Stimulated activated CD4-positive, alpha-beta T cell treated with anti-CD3 and anti-CD28 coated beads, Interleukin-2, amount 100 ng/mL, for 4 hours (primary cell): ENCODE data around the gene RBM17.
"Not testable (repeated sequence)": the region's sequence is repeated elsewhere in the genome, so short reads cannot be mapped to it uniquely, and the experiment has no call there.

Source experiments
- DNase-seq: peaks from one replicate; pipeline ENCODE4 v3.0.0-alpha.2; 2020; ENCODE audit warnings: low read depth

RBM17 gene

DNA sequence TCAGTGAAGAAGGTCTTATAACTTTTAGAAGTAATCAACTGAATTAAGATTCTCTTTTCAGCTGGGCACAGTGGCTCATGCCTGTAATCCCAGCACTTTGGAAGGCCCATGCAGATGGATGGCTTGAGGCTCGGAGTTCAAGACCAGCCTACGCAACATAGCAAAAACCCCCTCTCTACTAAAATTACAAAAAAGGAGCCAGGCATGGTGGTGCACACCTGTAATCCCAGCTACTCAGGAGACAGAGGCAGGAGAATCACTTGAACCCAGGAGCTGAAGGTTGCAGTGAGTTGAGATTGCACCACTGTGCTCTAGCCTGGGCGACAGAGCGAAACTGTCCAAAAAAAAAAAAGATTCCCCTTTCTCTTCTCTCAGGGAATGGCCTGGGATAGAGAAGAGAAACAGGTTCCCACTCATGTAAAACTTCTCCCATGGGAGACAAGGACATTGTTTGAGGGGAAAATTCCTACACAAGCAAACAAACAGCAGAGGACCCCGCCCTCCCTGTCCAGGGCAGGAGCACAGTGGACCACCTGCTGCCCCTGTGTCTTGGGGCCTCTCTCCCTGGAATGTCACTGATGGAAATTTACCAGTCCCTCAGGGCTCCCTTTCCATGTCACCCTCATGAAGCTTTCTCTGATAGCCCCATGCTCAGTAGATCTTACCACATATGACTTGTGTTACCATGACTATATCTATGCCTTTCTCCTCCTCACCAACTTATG lies 32.3 kb upstream of the RBM17 start:
- DNase-seq = no peak

DNA sequence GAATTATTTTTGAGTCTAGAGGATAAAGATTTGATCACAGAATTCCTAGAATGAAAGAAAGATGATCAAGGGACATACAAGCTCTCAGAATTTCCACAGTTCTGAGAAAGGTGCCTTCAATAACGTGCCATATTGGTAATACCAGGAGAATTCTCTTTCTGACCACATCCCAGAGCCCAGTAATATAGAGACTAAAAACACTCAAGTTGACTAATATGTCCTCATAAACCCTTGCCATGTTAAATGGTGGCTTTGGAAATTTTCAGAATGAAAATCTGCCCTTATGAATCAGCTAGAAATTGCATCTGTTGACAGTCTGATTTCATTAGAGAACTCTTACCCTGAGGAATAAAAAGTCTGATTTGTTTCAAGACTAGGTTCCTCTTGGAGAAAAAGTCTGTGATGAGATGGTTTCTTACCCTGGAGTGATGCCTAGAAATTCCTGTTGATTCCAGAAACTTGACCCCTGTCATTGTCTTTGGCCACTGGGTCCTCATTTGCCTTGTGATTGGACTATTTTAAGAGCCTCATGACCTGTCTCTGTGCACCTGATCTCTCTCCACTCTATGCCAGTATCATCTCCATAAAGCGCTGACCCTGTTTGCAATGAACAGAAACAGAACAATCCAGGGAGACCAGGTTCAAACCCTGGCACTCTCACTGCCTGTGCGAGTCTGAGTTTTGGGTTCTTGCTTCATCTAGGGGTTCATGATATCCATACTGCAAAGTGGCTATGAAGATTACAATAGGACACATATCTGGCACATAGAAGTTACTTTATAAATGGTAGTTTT lies 30.0 kb upstream of the RBM17 start:
- no peak for DNase-seq

DNA sequence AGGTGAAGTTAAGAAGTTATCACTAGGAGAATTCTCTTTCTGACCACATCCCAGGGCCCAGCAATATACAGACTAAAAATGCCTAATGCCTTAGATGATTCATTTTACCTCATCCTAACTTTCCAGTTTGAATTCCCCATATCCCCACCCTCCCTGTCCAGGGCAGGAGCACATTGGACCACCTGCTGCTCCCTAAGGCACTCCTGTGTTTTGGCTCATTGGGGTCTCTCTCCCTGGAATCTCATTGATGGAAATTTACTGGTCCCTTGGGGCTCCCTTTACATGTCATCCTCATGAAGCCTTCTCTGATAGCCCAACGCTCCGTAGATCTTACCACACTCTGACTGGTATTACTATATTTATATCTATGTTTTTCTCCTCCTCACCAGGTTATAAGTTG lies 29.3 kb upstream of the RBM17 start:
- DNase-seq = no peak

DNA sequence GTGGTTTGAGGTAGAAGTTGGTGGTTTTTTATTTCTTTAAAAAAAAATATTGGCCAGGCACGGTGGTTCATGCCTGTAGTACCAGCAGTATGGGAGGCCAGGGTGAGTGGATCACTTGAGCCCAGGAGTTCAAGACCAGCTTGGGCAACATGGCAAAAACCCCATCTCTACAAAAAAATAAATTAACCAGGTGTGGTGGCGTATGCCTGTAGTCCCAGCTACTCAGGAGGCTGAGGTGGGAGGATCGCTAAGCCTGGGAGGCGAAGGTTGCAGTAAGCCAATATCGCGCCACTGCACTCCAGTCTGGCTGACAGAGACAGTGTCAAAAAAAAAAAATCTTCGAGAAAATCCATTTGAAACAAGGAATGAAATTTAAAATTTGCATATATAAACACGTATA lies 27.8 kb upstream of the RBM17 start:
- no peak for DNase-seq

DNA sequence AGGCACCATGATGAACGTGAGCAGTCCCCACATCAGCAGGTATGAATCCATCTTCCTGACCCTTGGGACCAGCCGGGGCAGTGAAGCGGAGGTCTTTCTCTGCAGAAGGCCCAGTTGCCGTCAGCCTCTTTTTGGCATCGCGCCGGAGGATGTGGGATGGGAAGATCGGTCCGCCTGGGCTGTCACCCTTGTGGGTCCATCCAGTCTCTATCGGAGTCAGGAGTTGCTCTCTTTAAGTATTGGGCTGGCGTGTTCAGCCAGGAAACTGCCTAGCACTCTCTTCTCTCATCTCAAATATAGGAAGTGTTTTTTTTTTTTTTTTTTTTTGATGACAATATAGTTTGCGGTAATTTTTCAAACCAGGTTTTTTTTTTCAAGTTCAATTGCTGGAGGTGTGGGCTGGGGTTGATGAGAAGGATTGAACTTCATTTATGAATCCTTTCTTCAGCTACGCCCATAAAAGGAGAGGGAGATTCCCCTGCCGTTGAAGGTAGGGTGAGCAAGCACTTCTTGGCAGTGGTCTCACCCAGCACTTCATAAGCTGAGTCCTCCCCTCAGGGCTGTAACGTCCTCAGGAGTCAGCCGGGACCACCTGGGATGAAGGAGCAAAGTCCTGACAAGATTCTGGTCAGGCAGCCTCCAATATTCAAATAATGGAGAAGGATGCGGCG lies 26.6 kb upstream of the RBM17 start, which contains the start of gene IL2RA:
IL2RA (minus strand) TSS at position 267 of the 671 bp plus-strand sequence; CDS start at position 51, 216 bp downstream.
- peak; percentile 63 for DNase-seq

DNA sequence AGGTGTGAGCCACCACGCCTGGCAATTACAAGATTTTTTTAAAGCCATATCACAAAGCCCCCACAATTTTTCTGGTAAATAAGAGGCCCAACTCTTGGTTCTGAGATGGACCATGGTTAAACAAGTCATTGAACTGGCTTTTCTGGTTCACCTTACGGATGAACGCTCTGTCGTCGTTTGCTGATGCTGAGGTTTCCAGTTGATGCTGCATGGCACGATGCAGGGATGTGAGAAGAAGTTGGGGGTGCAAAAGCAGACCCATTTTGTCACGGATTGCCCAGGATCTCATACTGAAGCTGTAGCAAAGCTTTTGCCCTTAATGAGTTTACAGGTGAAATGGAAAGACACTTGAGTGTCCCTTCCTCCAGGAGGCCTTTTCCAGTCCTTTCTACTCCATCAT lies 24.7 kb upstream of the RBM17 start:
- DNase-seq = no peak

DNA sequence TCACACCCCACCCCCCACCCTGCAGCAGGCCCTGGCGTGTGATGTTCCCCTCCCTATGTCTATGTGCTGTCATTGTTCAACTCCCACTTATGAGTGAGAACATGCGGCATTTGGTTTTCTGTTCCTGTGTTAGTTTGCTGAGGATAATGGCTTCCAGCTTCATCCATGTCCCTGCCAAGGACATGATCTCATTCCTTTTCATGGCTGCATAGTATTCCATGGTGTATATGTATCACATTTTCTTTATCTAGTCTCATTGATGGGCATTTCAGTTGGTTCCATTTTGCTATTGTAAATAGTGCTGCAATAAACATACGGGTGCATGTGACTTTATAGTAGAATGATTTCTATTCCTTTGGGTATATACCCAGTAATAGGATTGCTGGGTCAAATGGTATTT lies 24.1 kb upstream of the RBM17 start:
- DNase-seq = not testable (repeated sequence)

DNA sequence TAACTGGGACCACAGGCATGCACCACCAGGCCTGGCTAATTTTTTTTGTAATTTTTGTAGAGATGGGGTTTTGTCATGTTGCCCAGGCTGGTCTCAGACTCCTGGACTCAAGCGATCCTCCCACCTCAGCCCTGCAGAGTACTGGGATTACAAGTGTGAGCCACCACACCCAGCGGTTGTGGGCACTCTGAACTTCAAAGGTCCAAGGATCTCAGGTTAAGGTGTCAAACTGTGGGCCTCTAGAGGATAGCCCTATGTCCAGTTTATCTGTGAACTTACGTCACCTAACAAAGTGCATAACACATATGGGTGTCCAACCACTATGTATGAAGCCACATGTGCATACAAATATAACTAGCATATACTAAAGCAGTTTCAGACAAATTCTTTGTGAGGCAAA lies 23.4 kb upstream of the RBM17 start:
- no peak for DNase-seq

DNA sequence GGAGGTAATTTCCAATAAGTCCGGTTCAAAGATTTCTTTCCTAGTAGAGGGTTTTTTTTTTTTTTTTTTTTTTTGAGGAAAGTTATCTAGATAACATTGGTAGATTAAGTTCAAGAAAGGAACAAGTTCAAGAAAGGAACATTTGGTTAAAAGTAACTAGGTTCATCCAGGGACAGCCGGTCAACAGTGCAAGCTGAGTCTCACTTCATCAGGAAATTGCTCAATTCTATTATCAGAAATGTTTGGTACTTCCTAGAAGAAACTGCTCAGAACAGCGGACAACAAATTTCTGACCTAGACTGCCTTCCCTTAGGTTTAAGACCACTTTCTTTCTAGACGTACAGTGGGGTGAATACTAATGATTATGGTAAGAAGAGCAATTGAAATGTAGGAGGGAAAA lies 23.0 kb upstream of the RBM17 start:
- no peak for DNase-seq

DNA sequence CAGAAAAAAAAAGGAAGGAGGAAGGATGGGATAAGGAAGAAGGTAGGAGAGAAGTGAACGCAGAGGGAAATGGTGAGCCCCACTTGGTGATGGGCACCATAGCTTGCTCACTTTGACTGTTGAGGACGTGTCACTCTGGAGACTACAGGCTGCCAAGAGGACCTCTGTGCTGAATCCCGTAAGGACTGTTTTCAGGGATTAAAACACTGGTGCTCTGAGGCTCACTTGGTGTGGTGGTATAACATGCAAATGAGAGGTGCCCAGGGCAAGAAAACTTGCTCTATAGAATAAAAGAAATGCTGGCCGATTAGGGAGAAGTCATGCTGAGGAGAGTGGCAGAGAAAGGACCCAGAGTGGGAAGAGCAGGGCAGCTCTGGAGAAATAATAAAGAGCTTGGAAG lies 21.4 kb upstream of the RBM17 start:
- DNase-seq = no peak

DNA sequence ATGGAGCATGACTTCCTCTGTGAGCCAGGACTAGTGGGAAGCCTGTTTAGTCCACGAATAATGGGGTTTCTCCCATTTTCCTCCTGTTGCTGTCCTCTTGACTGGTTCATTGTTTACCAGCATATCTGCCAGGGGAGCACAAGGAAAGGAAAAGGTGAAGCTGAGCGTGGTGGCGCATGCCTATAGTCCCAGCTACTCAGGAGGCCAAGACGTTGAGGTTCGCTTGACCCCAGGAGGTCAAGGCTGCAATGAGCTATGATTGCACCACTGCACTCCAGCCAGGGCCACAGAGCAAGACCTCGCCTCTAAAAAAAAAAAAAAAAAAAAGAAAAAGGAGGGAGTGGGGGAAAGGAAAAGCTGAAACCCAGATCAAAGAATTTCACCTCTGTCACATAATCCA lies 20.8 kb upstream of the RBM17 start:
- DNase-seq = no peak

DNA sequence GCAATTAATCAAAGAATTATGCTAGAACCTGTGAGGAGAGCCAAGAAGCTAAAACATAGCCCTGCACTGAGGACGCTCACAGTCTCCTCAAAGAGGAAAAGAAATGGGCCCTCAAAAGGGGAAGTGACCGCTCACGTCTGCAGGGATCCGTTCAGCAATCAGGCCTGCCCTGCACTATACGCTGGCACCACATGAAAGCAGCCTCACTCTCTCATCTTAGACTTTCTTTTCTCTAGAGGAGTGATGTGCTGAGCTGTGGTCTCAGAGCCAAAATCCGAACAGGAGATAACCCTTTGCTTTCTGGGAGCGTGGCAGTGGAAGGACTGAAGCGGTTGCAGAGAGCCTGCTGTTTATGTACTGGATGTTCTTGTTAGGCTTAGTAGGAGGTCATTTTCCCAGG lies 20.4 kb upstream of the RBM17 start:
- DNase-seq = no peak

DNA sequence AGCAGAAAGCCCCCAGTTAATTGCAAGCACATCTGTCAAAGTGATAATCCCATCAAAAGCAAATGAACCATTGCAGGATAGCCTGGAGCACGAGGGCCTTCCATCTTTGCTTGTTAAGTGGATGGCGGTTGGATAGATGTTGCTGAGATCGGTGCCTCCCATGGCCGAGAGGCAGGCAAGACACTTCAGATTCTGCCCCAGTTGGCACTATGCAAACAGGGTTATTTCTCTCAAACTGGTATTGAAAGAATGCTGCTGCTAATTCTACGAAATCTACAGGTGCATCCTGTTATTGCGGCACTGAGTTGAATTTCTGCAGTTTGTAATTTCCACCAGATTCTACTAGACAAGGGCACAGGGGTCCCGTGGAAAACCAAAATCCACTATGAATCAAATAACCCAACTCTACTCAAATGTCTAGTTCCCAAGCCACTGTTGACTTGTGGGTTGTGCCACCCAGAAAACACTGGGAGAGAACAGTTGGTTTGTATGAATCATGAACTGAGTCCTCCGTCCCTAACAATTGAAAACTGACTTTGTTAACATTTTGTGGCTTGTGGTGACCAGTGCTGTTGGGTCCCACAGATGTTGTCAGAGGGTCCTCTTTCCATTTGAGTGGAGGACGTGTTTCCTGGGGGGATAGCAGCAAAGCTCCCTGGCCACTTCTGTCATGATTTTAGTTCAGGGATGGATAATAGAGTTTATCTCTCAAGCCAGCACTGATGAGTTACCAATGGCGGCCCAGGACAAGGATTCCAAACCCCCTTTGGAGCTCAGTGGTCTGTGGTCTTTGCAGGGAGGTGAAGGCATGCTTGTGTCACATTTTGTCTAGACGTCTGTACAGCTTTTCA lies 19.5 kb upstream of the RBM17 start:
- DNase-seq = no peak

DNA sequence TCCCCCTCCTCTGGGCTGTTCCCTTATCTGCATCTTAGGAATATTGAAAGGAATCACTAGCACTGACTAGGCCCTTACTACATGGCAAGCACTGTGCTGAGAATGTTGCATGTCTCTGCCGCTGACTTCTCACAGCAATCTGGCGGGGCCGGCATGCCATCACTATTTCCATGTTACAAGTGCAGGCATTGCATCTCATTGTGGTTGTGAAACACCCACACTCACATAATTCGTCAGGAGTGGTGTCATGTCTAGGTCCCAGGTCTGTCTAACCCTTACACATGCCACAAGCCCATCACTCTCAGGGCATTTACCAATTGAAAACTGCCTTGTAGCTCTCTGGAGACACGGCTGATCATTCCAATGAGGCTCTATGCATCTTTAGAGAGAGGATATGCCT lies 18.2 kb upstream of the RBM17 start:
- DNase-seq = peak; percentile 72

DNA sequence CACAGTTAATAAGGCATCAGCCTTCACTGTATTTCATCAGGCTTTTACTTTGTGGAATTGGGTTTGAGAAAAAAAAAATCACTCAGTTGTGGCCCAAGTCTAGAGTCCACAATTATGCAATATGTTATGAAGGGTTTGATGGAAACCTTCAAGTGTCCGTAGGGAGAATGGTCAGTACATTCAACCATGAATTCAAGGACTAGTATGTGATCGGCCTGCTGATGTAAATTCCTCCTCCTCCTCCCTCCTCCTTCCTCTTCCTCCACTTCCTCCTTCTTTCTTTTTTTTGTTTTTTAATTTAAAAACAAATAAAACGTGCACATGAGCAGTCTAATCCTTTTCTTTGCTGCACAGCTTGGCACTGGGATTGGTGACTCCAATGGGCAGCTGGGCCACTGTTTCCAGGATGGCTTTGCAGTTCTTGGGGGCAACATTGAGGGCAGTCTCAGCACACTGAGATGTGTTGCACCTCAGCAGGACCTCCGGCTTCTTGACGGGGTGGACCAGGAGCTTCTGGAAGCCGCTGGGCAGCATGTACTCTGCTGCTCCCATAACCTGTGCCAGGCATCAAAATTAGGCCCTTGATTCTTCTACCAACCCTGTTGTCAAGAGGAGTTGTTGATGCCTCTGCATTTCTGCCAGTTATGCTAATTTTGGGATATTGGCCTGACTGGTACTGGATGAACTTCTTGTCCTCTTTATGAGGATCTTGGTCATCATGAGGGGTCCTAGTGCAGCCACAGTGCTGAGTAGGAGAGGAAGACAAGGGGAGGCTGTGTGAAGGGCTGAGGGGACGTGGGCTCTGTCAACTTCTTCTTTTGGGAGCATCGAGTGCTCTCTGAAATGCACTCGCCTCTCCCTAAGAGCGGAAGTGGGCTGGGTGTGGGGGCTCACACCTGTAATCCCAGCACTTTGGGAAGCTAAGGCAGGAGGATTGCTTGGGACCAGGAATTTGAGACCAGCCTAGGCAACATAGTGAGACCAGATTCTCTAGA lies 17.4 kb upstream of the RBM17 start:
- no peak for DNase-seq

DNA sequence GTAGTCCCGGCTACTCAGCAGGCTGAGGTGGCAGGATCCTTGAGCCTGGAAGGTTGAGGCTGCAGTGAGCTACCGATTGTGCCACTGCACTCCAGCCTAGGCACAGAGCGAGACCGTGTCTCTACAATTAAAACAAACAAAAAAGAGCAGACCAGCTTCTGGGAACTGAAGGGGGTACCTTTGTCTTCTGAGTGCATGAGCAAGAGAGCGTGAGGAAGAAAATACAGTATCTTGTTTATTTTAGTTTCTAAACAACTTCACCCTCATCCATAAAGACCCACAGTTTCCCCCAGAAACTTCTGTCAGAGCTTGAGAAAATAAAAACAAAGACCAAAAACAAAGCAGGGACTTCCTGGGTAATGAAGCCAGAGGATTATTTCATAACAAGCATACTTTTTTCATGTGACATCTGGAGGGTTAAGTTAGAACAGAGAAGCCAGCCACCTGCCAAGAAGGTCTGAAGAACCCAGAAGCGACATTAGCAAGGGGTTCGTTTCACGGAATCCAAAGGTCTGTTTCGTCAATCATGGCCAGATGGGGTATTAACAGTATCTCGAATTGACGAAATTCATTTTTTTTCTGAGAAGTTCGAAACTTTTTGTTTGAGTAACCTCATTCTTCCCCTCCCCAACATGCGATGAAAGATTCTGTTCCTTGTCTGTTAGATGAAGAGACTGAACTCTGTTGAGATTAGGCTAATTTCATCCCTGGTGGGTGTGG lies 16.5 kb upstream of the RBM17 start:
- DNase-seq = no peak

DNA sequence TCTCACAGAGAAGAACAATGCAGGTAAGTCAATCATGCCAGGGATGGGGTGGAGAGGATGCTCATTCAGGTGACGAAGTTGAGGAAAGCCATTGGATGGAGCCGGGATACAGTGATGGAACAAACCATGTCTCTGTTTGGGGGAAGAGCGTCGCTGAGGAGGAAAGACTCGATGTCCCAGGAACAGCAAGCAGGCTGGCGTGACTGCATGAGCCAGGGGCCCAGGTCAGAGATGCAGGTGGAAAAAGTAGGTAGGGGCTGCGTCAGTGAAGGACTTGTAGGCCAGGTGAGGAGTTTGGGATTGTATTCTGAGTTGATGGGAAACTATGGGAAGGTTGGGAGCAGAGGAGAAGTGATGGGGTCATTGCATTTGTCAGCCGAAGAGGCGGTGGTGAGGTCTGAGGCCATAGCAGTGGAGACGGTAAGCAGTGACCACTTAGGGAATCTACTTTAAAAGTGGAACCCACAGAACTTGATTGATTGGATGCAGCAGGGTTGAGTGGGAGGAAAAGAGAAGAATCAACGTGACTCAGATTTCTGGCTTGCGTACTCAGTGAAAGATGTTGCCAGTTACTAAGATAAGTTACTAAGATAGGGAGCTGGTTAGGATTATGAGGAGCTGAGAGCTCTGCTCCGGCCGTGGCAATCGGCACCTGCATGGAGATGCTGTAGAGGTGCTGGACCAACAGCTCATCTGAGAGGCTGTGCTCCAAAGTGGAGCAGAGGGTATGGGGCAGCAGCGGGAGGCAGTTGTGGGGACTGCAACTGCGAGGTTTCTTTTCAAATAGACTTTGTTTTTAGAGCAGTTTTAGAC lies 14.1 kb upstream of the RBM17 start:
- DNase-seq = no peak

DNA sequence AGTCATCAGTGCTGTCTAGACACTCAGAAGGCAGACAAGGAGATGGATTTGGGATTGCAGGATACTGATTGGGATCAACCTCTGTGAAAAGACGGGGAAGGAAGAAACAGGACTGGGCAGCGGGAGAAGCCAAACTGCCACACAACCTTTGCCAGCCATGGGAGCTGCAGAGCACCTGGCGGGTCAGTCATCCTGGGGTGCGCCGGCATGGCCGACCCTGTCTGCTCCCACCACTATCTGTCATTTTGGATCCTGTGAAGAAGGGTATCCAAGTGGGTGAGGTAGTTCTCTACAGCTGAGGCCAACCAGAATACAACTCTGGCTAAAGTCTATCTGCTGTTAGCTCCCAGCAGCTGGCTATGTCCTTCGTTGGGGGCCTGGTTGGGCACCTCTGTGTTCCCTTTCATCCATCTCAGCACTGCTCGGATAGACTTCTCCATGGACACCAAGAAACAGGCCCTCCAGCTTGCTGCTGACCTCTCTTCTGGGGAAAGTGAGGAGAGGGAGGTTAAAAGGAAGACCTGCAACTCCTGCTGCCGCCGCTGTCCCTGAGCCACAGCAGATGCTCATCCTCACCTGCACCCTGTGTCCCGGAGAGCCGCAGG lies 11.7 kb upstream of the RBM17 start:
- DNase-seq = no peak

DNA sequence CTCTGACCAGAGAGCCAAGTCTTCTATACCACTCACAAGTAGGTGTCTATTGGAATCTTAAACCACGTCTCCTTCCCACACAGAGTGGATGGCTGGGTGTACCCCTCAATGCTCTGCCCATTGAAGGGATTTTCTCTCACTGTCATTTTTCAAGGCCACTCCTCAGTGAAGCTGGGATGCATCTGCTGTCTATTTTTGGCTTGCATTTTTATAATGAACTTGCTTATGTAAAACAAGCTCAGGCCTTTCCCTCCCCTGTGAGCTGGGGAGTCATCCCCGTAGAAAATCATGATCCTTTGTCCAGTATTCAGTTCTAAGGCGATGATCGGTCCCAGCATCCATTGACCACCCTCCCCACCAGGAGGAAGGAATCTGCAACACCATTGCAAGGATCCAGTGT lies 9.8 kb upstream of the RBM17 start:
- DNase-seq = no peak
